ENCODE data around the gene TMEM132E.
"Not testable (repeated sequence)": the region's sequence is repeated elsewhere in the genome, so short reads cannot be mapped to it uniquely, and the experiment has no call there.

The TMEM132E gene, protein sequence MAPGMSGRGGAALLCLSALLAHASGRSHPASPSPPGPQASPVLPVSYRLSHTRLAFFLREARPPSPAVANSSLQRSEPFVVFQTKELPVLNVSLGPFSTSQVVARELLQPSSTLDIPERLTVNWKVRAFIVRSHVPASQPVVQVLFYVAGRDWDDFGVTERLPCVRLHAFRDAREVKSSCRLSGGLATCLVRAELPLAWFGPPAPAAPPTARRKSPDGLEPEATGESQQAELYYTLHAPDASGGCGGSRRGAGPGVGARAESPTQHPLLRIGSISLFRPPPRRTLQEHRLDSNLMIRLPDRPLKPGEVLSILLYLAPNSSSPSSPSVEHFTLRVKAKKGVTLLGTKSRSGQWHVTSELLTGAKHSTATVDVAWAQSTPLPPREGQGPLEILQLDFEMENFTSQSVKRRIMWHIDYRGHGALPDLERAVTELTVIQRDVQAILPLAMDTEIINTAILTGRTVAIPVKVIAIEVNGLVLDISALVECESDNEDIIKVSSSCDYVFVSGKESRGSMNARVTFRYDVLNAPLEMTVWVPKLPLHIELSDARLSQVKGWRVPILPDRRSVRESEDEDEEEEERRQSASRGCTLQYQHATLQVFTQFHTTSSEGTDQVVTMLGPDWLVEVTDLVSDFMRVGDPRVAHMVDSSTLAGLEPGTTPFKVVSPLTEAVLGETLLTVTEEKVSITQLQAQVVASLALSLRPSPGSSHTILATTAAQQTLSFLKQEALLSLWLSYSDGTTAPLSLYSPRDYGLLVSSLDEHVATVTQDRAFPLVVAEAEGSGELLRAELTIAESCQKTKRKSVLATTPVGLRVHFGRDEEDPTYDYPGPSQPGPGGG (N-terminal part only)

GRCh38 chr17:34579017-34579946, at the start of gene TMEM132E:
Gene TMEM132E (plus strand): TSS chr17:34579582. CDS start chr17:34581077, 1,495 bp downstream.
- DNase-seq = no peak

DNA sequence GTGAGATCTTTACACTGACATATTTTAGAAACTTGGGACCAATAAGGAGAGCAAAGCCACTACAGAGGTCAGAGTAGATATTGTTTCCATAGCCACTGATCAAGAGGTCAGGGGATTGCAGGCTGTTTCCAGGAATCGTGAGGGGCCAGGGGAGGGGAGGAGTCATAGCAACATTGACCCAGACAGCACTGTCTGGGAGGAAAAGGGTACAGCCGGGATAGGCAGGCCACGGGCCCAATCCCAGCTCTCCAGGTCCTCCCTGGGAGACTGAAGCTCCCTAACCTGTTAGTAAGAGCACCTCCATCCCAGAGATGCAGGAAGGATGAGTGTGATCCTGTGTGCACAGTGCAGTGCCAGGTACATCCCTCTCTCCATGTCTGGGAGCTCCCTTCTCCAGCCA, 48.5 kb upstream of the TMEM132E start:
- no peak for DNase-seq

- no peak for DNase-seq
Measured at GRCh38 chr17:34532281-34533065, 46.9 kb upstream of the TMEM132E start.

DNA sequence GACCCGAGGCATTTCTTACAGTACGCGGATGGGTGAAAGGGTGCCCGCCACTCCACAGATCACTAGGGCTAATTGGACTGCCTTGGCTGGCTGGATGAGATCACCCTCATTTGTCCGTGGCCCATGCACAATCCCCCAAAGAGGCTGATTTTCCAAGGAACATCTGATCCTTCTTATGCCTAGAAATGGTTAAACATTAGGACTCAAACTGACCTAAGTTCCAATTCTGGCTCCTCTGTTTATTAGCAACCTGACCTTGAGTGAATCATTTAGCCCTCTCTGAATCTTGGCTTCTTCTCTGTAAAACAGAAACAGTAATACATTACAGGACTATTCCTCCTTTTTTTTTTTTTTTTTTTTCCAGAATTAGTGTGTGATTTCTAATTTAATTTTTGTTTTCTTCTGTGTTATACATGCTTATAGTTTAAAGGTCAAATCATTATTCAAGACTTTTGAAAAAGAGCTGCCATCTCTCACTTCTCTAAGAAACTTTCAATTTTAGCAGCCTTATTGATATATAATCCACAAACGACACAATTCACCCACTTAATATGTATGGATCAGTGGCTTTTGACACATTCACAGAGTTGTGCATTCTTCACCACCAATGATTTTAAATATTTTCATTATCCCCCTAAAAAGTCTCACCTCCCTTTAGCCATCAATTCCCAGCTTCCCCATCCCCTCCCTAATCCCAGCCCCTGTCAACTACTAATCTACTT, 45.4 kb upstream of the TMEM132E start:
- no peak for DNase-seq

DNA sequence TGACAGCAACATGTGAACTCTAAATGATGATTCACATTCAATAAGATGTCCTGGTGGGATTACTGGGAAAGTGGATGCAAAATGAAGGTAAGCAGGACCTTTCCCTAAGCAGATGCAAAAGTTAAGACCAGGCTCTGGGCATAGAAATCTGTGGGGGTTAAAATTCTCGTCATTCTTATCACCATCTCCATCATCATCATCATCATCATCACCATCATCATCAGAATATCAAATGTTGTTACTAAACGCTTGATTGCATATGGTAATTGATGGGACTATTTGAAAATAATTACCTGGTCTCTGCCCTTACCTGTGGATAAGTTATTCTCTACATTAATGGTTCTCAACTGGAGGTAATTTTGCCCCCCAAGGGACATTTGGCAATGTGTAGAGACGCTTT, 41.9 kb upstream of the TMEM132E start:
- DNase-seq = no peak

DNA sequence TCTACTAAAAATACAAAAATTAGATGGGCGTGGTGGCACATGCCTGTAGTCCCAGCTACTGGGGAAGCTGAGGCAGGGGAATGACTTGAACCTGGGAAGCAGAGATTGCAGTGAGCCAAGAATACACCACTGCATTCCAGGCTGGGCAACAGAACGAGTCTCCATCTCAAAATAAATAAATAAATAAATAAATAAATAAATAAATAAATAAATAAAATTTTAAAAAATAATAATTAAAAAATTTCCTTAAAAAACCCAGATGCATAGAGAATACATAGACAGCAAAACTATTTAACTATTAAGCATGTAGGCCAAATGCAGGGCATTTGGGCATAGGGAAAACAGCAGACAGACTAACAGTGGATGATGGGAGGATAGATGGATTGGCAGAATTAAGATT, 40.8 kb upstream of the TMEM132E start:
- DNase-seq = not testable (repeated sequence)

- no peak for DNase-seq
Measured at GRCh38 chr17:34539881-34540280, 39.5 kb upstream of the TMEM132E start.

GRCh38 chr17:34542700-34543336, 36.6 kb upstream of the TMEM132E start:
- no peak for DNase-seq

GRCh38 chr17:34547453-34548063, 31.8 kb upstream of the TMEM132E start:
- DNase-seq = no peak

DNA sequence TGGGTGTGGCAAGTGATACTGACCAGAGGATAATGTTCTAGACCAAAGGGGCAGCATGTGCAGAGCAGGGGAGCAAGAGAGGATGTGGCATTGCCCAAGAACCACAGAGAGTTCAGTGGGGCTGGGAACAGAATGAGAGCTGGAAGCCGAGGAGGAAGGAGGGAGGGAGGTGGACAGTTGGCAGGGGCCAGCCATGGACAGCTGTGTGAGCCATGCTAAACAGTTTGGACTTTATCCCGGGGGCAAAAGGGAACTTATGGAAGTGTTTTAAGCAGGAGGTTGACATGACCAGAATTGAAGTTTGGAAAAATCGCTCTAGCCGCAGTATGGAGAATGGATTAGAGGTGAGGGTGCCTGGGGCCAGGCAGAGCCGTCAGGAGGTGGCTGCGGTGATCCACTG, 29.4 kb upstream of the TMEM132E start:
- DNase-seq = no peak

- no peak for DNase-seq
Measured at GRCh38 chr17:34553907-34554306, 25.5 kb upstream of the TMEM132E start.

DNA sequence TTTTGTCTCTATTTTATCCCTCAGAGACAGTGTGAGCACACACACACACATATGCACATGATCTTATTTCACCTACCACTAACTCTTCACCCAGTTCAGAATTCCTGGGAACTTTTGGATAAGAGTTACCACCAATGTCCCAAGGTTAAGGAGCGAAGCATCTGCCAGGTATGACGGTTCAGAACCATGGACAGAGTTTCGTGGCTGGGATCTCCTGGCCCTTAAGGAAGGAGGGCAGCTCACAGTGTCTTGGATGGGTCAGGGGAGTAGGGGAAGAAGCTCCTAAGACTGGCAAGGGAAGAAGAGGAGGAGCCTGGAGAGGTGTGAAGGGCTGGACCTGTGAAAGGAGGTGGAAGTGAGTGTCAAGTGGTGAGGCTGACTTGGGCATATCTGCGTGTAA, 23.0 kb upstream of the TMEM132E start:
- no peak for DNase-seq

- no peak for DNase-seq
Measured at GRCh38 chr17:34556931-34557330, 22.5 kb upstream of the TMEM132E start.

- DNase-seq = no peak
Measured at GRCh38 chr17:34561328-34561727, 18.1 kb upstream of the TMEM132E start.

DNA sequence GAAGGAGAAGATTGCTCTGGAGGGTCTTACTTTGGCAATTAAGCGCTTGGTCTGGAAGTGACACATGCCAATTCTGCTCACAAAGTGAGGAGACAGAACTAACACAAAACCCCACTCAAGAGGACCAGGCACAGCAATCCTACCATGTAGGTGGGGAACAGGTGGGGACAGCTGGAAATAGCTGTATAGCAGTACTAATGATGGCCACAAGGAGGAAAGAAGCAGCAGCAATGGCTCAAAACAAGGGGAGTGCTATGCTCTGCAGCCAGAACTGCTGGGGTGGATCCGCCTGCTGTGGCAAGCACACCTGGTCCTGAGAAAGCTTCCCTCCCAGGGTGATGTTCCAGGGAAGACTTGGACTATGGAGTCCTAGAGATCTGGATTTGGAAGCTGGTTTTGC, 17.0 kb upstream of the TMEM132E start:
- no peak for DNase-seq

- DNase-seq = no peak
Measured at GRCh38 chr17:34565713-34566112, 13.7 kb upstream of the TMEM132E start.

- DNase-seq = no peak
Measured at GRCh38 chr17:34566201-34566600, 13.2 kb upstream of the TMEM132E start.

DNA sequence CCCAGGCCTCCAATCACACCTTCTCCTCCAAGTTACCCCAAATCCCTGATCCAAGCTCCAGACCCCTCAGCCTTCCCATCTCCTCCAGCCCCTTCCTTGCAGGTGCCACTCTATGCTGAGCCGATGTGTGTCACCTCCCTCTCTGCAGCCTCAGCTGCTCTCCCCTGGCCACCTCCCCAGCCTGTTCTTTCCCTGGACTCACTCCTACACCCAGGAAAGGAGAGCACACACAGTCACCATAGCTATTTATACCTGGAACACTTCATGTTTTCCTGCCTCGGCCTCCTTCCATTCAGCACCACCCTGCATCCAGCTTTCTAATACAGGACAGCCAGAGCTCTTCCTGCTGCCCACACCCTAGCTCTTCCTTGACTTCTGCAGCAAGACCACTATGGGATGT, 12.5 kb upstream of the TMEM132E start:
- no peak for DNase-seq

- no peak for DNase-seq
Measured at GRCh38 chr17:34567691-34568465, 11.5 kb upstream of the TMEM132E start.

DNA sequence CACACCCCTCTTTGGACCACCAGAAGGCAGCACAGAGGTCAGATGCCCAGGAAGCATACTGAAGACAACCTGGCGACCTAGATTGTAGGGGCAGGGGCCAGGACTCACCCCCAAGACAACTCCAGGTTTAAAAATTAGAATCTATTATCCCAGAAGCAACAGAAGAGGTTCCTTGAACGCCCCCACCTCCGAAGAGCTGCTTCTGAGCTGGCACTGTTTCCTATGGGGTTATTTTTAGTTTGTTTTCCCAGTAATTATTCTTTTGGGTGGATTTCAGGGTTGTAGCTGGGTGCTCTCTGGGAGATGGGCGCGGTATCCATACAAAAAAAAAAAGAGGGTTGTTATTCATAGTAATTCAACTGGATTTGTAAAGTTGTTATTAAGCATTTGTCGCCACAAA, 10.4 kb upstream of the TMEM132E start:
- no peak for DNase-seq
